A204.1 (cell line): ENCODE results near the gene ORC4.

ENCODE experiments used
- FAIRE-seq: peaks from 2 replicates; lab custom pipeline; 2012; peaks lifted over from hg19 to GRCh38; lab: Jason Lieb, UNC

Gene ORC4

GRCh38 chr2:148020111-148021058 is at the start of gene ORC4:
Gene ORC4, minus strand, starts transcription at chr2:148020737. Its CDS starts 44,779 bp downstream, at chr2:147975958.
- FAIRE-seq = peak; percentile 96

DNA sequence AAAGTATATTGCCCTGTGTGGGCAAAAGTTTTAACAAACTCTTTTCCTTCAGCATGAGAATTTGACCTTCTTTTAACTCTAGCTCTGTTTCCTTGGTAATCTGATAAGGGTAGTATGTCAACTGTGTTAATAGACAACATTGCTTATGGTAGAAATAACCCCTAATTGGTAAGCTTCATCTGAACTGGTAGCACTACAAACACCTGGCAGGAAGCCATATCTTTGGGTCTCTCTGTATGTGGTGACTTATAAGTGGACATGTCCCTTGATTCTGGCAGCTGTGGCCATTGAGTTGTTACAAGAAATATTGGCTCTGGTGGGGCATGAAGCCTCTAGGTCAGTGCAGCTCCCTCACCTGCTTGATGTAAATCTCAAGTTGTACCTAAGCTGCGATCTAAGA is 47.3 kb upstream of the ORC4 start:
- no peak for FAIRE-seq

DNA sequence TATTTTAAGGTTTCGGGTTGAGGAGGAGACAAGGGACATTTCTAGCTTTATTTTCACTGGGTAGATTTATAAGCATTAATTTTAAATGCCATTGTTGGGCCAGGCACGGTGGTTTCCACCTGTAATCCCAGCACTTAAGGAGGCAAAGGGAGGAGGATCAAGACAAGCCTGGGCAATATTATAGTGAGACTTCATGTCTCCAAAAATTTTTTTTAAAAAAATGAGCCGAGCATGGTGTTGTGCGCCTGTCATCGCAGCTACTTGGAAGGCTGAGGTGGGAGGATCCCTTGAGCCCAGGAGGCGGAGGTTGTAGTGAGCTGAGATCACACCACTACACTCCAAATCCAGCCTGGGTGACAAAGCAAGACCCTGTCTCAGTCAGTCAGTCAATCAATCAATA is 45.4 kb upstream of the ORC4 start:
- FAIRE-seq = no peak

GRCh38 chr2:148063633-148064032 is 43.1 kb upstream of the ORC4 start:
- FAIRE-seq = no peak

DNA sequence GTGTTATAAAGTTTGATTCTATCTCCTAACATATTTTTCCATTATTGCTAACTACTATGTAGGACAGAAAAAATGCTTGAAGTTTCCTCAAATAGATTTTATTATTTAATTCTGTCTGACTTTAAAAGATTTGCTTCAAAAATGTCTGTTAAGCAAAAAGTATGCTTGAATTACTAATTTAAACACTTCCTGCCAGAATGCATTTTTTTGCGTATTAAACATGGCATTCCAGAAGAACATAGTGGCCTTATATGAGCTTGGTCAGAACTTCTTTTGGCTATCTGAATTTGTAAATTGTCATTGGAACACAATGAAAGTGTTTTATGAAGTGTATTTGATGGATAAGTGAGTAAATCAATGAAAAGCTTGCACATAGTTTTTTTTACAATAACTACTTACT is 38.1 kb upstream of the ORC4 start:
- FAIRE-seq = no peak

GRCh38 chr2:148052687-148053086 is 32.1 kb upstream of the ORC4 start:
- FAIRE-seq = no peak

DNA sequence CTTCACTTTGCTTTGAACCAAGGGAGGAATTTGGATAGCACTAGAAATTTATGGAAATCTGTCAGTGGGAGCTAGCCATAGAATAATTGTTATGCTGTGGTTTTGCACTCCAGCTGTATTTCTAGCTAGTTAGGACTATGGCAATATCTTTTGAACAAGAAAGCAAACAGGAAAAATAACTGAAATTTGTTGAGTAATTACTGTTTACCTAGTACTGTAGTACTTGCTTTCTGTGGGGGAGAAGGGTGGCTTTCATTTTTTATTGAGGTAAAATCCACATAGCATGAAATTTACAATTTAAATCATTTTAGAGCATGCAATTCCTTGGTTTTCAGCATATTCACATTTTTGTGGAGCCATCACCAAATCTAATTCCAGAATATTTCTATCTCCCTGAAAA is 28.7 kb upstream of the ORC4 start:
- FAIRE-seq = no peak

- no peak for FAIRE-seq
Measured at GRCh38 chr2:148048475-148049221, 28.1 kb upstream of the ORC4 start.

DNA sequence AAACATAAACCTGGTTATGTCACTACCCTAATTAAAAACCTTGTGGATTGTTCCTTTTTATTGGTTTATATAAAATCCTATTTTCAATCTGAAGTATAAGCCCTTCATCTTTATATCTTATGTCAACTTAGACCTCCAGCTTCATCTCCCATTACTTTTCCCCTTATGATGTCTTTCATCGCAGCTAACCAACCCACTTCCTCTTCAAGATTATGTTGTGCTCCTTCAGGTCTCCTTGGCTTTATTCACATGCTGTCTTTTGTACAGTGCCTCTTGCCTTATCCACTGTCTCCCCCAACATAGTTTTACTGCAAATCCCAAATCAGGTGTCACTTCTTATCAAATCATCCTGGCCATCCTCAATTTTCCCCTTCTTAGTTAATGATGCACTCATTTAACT is 26.3 kb upstream of the ORC4 start:
- FAIRE-seq = no peak

DNA sequence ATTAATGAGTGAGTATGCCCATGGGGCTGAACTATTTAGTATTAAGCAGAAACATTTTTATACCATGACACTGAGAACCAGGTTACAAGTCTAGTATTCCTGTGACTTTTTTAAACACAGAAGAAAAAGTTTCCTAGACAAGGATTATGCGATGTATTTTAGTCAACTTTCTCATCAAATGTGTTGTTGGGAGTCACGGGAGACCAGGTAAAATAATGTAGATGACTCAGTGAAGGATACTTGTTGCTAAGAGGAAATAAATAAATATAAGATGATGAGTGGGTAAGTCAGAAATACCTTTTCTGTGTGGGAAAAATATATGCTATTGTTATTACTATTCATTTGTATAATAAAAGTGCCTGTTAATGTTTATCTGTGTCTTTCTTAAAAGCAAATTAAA is 23.8 kb upstream of the ORC4 start:
- FAIRE-seq = no peak

GRCh38 chr2:148042219-148042618 is 21.7 kb upstream of the ORC4 start:
- no peak for FAIRE-seq

DNA sequence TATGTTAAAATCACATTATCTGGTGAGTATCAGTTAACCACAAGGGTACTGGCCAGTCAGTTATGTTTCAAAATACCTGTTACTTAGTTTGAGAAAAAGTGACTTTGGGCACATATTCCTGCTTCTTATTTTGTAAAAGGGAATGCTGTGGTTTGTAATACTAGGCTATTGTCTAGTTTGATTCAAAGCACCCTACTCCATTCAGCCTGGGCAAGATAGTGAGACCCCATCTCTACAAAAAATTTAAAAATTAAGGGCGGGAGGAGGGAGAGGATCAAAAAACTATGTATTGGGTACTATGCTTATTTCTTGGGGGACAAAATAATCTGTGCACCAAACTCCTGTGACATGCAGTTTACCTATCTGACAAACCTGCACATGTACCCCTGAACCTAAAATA is 19.2 kb upstream of the ORC4 start:
- FAIRE-seq = no peak

DNA sequence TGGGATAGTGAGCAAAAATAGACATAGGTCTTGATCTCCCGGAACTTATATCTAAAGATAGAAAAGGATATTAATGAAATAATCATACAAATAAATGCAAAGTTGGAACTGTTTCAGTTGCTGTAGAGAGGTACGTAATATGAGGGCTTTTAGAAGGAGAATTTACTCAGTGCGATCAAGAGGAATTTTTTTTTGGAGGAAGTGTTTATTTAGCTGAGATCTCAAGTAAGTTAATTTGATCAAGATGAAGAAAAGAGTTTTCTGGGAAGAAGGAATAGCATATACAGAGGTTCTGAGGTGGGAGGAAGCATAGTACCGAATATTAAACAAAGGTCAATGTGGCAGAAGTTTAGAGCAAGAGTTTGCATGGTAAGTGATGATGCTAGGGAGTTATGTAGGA is 11.7 kb upstream of the ORC4 start:
- no peak for FAIRE-seq

DNA sequence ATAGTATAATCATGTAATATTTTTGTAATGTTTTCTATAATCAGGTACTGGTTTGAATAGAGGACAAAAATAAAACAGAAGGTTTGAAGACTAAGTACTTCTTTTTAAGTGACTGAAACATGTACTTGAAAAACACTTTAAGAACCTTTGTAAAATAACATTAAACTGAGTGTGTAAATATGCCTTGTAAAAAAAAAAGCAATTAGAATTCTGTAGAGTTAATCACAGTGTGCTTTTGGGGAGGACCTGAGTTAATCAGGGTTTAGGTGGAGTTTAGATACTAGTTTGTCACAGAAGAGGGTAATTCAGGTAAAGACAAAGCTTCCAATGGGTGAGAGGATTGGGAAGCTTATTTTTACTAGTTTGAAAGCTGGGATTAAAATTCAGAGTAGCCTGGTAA is 10.6 kb upstream of the ORC4 start:
- peak; percentile 23 for FAIRE-seq

GRCh38 chr2:148028781-148029180 is 8.2 kb upstream of the ORC4 start:
- no peak for FAIRE-seq

GRCh38 chr2:148027822-148028221 is 7.3 kb upstream of the ORC4 start:
- FAIRE-seq = peak; percentile 80

- FAIRE-seq = no peak
Measured at GRCh38 chr2:148026573-148026972, 6.0 kb upstream of the ORC4 start.

DNA sequence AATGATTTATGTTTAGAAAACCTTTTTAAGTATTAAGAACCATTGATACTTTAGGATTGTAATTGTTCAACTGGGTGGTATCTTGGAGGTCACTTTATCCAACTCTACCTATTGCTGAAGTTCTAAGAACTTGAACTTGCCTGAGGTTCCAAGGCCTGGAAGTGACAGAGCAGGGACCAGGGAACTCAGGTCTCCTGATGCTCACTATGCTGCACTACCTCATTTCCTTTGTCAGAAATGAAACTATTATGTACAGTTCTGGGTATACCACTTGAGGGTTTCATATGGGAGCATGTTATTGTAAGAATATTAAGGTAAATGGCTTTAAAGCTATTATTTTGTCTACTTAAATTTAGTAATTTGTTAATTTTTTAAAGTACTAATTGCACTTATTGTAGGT is 3.3 kb upstream of the ORC4 start:
- FAIRE-seq = no peak

DNA sequence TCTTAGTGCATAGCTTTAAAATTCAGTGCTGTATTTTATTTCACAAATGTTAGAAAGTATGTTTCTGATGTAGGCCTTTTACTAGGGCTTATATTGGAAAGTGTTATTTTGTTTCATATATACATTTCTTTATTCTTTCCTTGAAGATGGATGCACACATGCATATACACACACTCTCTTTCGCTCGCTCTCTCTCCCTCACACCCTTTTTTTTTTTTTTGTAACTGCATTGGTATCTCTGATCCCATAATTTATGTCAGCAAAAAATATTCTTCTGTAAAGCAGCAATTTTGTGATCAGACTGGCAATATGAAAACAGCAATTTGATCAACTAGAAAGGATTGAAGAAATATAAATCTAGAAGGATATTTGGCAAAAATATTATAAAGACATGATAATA is 2.3 kb upstream of the ORC4 start:
- no peak for FAIRE-seq

DNA sequence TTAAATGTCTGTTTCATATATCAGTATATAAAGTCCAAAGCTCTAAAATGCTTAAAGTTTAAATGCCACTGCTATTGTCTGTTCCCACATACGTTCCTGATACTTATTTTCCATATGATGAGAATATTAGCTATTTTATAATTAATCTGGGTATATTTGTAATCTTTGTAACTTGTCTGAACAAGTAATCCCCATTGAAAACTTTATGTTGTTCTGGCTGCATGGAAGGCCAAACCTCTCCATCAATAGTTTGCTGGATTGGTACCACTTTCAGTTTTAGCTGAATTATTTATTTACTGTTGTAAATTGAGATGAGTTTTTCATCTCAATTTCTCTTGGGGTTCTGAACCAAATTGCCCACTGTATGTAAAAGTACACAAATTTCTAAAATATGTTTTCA is 1.8 kb upstream of the ORC4 start:
- FAIRE-seq = no peak

- no peak for FAIRE-seq
Measured at GRCh38 chr2:148021886-148022285, 1.3 kb upstream of the ORC4 start.

- no peak for FAIRE-seq
Measured at GRCh38 chr2:148021059-148021861, 723 bp upstream of the ORC4 start, which contains the start of gene MBD5. Gene MBD5, plus strand, starts transcription at chr2:148021091.

- no peak for FAIRE-seq
Measured at GRCh38 chr2:148014616-148015015, 5.9 kb downstream of the ORC4 start.
